HG03097 (cell line): ENCODE results near the gene NBAS.
"Not testable (repeated sequence)": the region's sequence is repeated elsewhere in the genome, so short reads cannot be mapped to it uniquely, and the experiment has no call there.

ENCODE experiments used
- ATAC-seq: cut with Tn5 transposase; IDR thresholded peaks from one replicate; pipeline ENCODE4 v1.9.1; 2021; ENCODE audit not compliant: unreplicated experiment, low FRiP score

The NBAS gene

DNA sequence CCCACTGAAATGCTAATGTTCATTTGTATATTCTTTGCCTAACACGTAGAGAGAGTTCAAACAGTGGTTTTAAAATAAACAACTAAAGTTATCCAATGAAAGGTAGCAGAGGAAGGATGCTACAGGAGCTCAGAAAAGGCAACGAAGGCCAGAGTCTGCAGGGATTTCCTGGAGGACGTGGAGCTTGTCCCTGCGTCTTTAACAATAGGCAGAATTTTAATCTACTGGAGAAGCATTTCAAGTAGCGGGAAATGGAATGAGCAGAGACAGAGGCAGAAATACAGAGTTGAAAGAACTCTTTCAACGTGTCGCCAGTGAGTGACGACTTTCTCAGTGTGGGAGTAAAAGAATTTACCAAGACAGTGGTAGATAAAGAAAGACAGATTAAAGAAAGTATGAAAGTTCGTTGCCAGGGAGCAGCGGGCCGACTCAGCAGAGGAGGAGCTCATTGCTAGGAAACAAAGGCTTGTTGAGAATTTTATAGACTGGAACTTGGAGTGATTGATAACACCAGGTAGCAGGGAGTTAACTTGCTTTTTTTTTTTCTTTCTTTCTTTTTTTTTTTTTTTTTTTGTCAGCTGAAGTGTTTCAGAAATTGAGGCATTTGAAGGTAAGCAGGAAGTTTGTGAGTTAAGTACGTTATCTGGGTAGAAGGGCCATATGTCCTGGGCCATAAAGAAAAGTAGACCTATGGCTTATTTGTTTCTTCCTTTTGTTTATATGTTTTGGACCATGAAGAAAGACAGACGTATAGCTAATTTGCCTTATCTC, 625 bp upstream of the NBAS start:
- no peak for ATAC-seq

DNA sequence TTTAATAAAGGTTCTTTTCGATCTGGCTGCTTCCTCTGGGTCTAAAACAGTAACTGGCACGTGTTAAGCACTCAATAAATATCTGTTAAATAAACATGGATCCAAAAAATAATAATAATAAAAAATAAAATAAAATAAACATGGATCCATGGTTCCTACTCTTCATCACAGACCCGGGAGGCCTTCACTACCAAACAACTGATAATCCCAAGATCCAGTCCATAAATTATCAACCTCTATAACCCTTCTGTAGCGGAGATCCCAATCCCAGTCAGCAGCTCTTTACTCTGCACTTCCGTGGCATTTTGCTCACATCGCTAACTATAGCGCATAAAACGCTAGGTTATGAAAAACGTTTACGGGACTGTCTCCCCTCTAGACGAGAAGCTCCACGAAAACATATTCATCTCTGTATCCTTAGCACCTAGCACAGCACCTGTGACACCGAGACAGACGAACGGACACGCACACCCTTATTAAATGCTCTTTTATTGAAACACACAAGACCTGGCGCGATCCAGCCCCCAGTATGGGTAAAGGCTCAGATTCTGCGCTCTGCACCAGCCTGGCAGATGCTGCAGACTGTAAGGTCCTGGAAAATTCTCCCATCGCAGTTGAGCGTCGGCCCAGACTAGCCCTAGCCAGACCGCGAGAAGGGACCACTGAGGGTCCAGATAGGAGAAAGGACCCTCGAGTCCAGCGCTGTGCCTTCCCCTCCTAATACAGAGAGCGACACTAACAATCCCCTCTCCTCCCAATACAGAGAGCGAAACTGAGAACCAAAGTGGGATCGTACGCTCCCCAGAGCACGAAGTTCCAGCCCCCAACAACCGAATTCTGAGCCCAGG, 770 bp downstream of the NBAS start:
- ATAC-seq: peak; percentile 46

DNA sequence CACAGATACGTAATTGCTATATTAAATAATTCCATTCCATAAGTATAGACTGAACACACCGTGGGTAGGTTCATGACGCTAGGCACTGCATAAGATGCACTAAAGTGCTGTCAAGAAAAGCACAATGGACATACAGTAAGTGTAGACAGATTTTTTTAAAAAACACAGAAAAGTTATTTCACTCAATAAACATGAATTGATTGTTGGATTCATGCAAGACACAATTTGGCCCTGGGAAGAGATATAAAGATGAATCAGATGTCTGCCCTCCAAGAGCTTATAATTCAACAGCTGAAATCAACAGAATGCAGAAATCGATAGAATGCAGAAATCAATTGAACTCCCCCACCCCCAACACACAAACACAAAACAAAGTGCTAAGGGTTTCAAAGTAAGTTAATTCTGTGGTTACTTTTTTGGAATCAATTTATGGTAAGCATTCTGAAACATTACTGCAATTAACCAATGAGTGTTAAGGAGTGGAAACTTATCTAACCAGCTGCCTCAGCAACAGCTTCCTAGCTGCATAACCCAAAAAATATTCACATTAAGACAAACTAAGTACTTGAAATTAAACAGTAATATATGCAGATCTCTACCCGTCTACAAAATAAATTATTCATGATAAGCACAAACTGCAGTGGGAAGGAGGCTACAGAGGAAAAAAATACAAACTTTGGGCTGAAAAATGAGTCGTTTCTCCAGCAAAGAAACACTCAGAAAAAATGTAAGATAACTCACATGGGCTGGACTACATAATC, 1.6 kb downstream of the NBAS start:
- no peak for ATAC-seq

DNA sequence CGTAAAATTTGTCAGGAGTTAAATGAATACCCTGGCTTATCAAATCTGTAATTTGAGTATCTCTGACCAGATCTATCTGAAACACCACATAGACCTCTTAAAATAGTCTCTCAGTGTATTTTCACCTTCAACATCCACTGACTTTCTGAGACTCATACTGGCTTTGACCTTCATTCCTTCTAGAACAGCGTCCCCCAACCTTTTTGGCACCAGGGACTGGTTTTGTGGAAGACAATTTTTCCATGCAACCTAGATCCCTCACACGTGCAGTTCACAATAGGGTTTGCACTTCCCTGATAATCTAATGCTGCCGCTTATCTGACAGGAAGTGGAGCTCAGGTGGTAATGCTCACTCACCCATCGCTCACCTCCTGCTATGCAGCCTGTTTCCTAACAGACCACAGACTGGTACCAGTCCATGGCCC, 3.2 kb downstream of the NBAS start:
- ATAC-seq: no peak

DNA sequence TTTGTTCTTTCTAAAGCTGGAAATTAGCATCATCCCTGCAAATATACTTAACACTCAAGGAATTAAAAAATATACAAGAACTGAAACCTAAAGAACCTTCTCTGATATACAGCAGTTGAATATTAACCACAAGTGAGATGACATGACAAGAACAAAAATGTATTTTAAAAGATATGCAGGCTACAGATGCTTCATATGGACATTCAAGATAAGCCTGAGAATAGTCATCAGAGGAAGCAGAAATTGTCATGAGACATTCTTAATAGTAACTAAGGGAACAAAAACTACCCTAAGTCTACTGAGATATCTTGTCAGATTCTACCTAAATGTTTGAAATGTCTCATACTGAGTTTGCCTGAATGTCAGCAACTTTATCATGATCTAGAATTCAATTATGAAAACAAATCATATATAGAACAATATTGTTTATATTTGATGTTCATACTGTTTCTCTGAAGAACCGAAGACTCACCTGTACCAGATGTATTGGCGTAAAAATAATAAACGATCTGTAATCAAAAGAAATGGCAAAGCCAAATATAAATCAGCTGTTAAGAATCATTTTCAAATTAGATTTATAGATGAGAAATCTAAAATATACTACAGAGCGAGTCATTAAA, 4.7 kb downstream of the NBAS start:
- no peak for ATAC-seq

DNA sequence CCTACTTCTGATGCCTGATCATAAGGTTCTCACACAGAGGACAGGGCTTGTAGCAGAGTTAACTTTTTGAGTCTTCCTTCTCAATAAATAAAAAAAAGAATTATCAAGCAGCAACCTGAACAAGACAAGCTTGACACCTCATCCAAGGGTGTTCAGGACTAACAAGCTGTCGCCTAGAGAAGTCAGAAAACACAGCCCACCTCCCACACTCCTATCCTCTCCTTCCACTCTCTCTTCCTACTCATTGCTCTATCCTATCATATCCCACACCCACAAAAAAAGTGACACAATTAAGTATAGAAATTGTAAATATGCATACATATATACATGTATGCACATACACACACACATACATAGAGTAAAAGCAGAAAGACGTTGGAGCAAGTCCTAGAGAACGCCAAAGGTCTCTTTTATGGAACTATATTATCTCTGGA, 5.4 kb downstream of the NBAS start:
- no peak for ATAC-seq

DNA sequence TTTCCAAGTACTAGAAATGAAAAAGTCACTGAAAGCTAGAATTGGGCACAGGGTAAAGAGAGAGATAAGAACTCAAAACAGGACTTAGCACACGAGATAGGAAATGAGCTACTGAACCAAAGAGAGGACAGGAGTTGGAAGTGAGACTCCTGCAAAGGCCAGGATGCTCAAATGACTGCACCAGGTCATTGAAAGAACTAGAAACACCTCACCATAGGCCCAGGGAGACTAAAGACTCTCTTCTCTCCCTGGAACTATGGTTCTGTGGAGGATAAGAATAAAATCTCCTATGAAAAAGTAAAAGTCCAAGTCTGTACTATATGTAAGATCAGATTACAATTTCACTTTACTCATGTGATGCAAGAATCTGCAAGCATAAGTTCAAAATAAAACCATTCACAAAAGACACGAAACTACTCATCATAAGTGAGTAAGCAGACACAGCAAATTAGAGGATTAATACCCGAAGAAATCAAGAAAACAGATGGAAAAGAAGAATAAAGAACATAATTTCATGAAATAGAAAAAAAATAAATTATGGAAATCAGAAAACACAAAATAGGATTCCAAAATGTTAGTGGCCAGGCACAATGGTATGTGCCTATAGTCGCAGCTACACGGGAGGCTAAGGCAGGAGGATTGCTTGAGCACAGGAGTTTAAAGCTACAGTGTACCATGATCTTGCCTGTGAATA, 6.5 kb downstream of the NBAS start:
- ATAC-seq: no peak

DNA sequence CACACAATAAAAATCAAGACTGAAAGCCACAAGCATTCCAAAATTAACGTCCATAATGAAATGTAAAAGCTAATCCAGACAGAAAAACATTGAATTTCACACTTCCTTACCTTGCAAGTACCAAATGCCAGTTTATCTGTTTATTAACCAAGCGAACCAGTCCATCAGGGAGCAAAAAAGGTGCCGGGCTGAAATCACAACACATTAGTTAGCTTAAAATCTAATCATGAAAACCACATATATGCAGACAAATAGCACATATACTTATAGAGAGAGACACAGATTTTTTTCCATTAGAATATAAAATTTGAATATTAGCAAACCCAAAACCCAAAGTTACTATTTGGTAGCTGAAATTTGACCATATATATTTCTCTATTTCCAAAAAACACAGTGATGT, 7.2 kb downstream of the NBAS start:
- no peak for ATAC-seq

DNA sequence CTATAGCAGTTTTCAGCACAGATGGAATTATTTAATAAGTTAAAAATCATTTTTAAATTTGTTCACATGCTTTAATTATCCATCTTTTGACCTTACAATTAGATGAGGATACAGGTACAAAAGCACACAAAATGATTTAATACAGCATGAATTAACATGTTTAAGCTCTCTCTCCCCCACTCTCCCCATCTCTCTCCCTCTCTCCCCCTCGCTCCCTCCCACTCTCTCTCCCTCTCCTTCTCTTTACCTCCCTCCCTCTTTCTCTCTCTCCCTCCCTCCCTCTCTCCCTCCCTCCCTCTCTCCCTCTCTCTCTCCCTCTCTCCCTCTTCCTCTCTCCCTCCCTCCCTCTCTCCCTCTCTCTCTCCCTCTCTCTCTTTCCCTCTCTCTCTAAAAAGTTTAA, 7.6 kb downstream of the NBAS start:
- ATAC-seq: no peak

DNA sequence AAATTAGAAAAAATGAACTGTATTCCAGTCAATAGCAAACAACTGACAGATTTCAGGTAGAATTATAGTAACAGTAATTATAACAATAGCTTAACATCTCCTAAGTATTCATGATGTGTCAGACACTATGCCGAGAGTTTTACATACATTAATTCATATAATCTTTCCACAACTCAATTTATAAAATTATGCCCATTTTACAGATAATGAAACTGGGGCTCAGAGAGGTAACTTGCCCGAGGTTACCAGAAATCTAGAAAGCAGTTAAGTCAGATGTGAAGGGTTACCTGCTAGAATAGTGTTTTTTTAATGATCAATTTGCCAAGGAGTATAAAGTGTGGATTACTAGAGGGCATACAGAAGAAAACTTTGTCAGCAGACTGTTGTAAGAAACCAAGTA, 12.2 kb downstream of the NBAS start:
- ATAC-seq: no peak

DNA sequence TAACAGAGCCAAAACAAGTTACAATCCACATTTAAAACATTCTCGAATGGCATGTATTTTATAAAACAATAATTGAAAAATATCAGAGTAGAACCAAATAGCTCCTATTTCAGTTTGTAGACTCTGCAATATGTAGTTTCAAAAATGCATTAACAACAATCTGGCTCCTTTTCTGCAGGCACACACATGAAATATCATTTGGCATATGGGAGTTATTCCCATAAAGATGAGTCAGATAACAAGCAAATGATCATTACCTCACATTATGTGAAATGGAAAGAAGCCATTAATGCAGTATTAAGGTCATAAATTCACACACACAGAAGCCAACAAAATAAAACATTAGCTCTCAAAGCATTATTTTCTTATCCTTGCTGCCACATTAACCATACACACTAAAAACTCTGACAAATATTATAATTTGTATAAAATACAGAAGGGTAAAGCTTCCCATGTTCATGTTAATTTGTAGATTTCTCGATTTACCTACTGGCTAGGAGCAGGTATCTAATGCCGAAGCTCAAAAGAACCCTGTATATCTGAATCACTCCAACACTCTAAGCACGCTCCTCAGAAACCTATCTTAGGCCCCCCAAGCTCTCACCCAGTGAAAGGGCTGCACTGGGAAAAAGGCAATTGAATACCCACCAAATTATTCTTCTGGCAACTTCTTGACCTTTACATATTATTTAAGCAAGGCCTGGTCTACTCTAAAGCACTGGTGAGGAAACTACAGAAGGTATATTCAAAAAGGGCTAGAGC, 13.8 kb downstream of the NBAS start:
- ATAC-seq: no peak

DNA sequence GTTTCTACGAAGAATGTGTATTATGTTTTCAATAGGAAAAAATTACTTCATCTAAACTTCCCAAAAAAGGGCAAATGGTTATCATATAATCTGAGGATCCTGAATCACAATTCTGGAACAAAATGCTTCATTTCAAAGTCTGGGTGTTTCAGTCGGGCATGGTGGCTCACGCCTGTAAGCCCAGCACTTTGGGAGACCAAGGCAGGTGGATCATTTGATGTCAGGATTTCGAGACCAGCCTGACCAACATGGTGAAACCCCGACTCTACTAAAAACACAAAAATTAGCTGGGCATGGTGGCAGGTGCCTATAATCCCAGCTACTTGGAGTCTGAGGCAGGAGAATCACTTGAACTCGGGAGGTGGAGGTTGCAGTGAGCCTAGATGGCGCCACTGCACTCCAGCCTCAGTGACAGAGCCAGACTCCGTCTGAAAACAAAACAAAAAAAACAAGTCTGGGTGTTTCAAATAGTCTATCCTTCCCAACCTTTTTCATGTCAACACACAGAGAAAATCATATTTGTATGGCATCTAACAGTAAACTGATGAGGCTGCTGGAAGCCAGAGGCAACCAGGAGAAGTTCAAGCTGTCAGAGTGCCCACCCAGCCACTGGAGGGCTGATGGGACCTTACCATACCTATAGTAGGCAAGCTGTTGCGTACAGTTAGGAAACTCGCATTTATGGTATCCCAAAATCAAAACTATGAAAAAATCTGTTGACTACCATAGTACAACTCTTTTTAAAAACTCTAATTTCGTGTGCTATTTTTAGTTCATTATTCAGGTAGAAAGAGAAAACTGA, 14.6 kb downstream of the NBAS start:
- no peak for ATAC-seq

DNA sequence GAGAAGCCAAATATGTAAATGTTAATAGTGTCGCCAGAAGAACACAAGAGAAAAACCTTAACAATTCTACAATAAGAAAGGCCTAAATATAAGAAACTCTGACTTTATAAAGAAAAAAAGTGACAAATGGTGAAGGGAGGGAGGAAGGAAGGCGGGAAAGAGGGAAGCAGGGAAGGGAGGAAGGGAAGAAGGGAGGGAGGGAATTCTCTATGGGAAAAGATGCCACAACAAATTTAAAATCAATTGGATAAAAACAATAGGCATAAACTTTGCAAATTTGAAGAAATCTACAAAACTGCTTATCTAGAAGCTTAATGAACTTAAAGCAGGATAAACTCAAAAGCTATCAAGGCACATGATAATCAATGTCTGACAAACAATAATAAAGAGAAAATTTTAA, 16.9 kb downstream of the NBAS start:
- no peak for ATAC-seq

DNA sequence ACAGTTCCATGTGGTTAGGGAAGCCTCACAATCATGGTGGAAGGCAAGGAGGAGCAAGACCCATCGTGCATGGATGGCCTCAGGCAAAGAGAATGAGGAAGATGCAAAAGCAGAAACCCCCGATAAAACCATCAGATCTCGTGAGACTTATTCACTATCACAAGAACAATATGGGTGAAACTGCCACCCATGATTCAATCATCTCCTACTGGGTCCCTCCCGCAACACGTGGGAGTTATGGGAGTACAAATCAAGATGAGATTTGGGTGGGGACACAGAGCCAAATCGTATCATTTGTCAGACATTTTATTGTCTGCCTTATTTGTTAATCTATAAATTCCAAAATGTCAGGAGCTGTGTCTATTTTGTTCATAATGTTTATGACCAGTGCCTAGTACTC, 17.6 kb downstream of the NBAS start:
- no peak for ATAC-seq

DNA sequence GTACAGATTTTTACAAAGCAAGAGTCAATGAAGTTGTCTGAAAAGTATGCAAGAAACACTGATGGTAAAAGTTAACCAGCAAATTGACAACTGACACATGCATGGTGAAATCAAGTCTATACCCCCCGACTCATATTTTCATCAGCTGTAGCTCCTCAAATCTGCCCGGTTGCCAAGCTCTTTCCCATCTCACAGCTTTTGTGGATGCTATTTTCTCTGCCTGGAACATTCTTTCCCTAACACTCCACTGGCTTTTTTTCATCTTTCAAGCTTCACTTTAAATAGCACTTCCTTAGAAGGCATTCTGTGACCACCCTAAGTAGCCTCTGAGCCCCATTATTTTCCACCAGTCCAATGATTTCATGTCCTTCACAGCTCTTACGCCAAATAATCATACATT, 18.1 kb downstream of the NBAS start:
- ATAC-seq: no peak

DNA sequence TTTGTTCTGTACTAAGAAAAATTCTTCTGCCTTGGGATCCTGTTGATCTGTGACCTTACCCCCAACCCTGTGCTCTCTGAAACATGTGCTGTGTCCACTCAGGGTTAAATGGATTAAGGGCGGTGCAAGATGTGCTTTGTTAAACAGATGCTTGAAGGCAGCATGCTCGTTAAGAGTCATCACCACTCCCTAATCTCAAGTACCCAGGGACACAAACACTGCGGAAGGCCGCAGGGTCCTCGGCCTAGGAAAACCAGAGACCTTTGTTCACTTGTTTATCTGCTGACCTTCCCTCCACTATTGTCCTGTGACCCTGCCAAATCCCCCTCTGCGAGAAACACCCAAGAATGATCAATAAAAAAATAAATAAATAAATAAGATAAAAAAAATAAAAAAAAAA, 18.9 kb downstream of the NBAS start:
- ATAC-seq: not testable (repeated sequence)

DNA sequence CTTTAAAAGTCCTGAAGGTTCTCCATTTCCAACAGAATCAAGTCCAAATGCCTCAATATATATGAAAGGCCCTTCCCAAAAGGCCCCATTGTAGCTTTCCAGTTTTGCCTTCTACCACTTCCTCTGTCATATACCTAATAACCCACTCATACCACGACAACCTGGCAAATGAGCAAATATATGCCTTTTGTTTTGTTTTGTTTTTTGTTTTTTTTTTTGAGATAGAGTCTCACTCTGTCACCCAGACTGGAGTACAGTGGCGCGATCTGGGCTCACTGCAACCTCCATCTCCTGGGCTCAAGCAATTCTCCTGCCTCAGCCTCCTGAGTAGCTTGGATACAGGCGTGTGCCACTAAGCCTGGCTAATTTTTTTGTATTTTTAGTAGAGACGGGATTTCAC, 20.6 kb downstream of the NBAS start:
- ATAC-seq: not testable (repeated sequence)

DNA sequence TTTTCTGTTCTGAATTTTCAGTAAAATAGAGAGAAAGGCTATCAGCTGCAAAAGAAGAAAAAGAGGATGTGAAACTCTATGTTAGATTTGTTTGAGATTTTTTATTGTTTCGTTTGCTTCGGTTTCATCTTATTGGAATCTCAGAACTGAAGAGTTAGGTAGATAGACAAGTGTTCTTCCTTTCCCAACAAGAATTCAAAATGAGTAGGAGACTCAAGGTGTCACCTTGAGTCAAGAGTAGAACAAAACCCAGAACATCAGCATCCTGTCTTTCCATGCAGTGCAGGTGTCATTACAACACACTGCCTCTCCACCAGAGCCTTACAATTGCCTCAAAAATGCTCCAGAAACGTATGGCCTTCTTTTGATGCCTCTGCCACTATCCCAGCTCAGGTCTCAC, 21.1 kb downstream of the NBAS start:
- ATAC-seq: peak; percentile 64

DNA sequence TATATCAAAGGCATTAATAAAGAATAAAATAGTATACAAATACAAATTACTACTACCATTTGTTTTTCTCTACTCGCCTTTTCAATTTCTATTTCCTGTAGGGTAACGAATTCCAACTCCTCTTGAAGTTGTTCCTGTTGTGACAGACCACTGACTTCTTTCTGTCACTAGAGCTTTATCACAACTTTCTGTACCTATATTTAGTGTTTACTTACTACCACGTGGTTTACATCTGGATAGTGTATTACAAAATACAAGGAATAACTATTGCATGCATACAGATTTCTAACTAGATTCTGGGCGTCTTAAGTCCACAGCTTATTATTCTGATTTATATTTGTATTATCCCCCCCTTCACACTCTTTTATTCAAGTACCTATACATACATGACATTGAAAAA, 22.3 kb downstream of the NBAS start:
- no peak for ATAC-seq
